LHCN-M2 (cell line): Measurements from ENCODE around the gene TRUB2. TPM values are rescaled to one million over a fixed set of nuclear protein-coding genes. Genes with fewer than 3 reads are reported as not detected.
"Not testable (repeated sequence)": the region's sequence is repeated elsewhere in the genome, so short reads cannot be mapped to it uniquely, and the experiment has no call there.

Experiments used
- DNase-seq: peaks from one replicate; pipeline ENCODE4 v3.0.0-alpha.2; 2012; ENCODE audit warnings: low read depth
- total RNA-seq: library from RNA; depleted of rRNA; stranded (reverse); fragments of >200 nt; gene quantifications from 2 replicates; pipeline ENCODE4 v1.2.3, GENCODE V29; 2014

TRUB2 gene
- total RNA-seq, 1 experiment from 2014 or later: 15.6 TPM

GRCh38 chr9:128304136-128304970, 17.9 kb downstream of the TRUB2 start:
- no peak for DNase-seq

GRCh38 chr9:128298535-128299482, 23.4 kb downstream of the TRUB2 start:
- no peak for DNase-seq

- DNase-seq: no peak
Measured at GRCh38 chr9:128297221-128297773, 24.9 kb downstream of the TRUB2 start.

- no peak for DNase-seq
Measured at GRCh38 chr9:128296340-128297220, 25.7 kb downstream of the TRUB2 start.

GRCh38 chr9:128294142-128294541, 28.1 kb downstream of the TRUB2 start:
- no peak for DNase-seq

GRCh38 chr9:128293091-128293490, 29.2 kb downstream of the TRUB2 start:
- no peak for DNase-seq

- no peak for DNase-seq
Measured at GRCh38 chr9:128292009-128292408, 30.2 kb downstream of the TRUB2 start.

GRCh38 chr9:128288273-128289004, 33.8 kb downstream of the TRUB2 start:
- no peak for DNase-seq

- DNase-seq: no peak
Measured at GRCh38 chr9:128286440-128286839, 35.8 kb downstream of the TRUB2 start.

GRCh38 chr9:128285033-128285784, 37.0 kb downstream of the TRUB2 start:
- no peak for DNase-seq

- no peak for DNase-seq
Measured at GRCh38 chr9:128282500-128282899, 39.7 kb downstream of the TRUB2 start.

GRCh38 chr9:128280084-128280622, 42.1 kb downstream of the TRUB2 start:
- no peak for DNase-seq

GRCh38 chr9:128279088-128280073, 42.9 kb downstream of the TRUB2 start:
- DNase-seq: not testable (repeated sequence)

- DNase-seq: peak; percentile 19
Measured at GRCh38 chr9:128276574-128277270, 45.5 kb downstream of the TRUB2 start.

- DNase-seq: peak; percentile 99
Measured at GRCh38 chr9:128276008-128276573, 46.2 kb downstream of the TRUB2 start, which contains the start of gene SWI5. TSS of gene SWI5 (plus strand) at chr9:128276276.

GRCh38 chr9:128275198-128276007, 46.8 kb downstream of the TRUB2 start, which contains the start of gene GOLGA2:
TSS of gene GOLGA2 (minus strand) at chr9:128276007. CDS start at chr9:128275976, 31 bp downstream.
- peak; percentile 26 for DNase-seq
